HG03025 (cell line): ENCODE data around the gene TNXB.
"Not testable (repeated sequence)": the region's sequence is repeated elsewhere in the genome, so short reads cannot be mapped to it uniquely, and the experiment has no call there.

Source experiments
- ATAC-seq: cut with Tn5 transposase; IDR thresholded peaks from one replicate; pipeline ENCODE4 v1.9.1; 2021; ENCODE audit warnings: mild to moderate bottlenecking, moderate library complexity; ENCODE audit not compliant: unreplicated experiment, low FRiP score

Gene TNXB

DNA sequence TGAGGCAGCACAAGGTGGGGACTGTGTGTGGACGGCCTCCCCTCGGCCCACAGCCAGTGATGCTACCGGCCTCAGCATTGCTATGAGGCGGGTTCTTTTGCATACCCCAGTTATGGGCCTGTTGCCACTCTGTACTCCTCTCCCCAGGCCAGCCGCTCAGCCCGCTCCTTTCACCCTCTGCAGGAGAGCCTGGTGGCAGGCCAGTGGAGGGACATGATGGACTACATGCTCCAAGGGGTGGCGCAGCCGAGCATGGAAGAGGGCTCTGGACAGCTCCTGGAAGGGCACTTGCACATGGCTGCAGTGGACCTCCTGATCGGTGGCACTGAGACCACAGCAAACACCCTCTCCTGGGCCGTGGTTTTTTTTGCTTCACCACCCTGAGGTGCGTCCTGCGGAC, 102.1 kb downstream of the TNXB start:
- not testable (repeated sequence) for ATAC-seq

DNA sequence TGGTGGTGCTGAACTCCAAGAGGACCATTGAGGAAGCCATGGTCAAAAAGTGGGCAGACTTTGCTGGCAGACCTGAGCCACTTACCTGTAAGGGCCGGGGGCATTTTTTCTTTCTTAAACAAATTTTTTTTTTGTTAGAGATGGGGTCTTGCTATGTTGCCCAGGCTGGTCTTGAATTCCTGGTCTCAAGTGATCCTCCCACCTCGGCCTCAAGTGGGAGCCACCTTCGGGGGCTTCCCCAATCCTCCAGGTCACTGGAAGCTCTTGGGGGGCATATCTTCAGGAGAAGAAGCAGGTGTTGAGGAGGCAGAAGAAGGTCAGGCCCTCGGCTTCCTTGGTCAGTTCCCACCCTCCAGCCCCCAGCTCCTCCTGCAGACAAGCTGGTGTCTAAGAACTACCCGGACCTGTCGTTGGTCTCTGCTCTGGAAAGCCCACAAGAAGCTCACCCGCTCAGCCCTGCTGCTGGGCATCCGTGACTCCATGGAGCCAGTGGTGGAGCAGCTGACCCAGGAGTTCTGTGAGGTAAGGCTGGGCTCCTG, 103.1 kb downstream of the TNXB start:
- ATAC-seq: not testable (repeated sequence)

DNA sequence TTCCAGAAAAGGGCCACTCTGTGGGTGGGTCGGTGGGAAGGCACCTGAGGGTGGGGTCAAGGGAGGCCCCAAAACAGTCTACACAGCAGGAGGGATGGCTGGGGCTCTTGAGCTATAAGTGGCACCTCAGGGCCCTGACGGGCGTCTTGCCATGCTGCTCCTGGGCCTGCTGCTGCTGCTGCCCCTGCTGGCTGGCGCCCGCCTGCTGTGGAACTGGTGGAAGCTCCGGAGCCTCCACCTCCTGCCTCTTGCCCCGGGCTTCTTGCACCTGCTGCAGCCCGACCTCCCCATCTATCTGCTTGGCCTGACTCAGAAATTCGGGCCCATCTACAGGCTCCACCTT, 103.6 kb downstream of the TNXB start:
- ATAC-seq: not testable (repeated sequence)

- not testable (repeated sequence) for ATAC-seq
These were observed 104.1 kb downstream of the TNXB start for GRCh38 chr6:32004864-32005537.

- ATAC-seq: not testable (repeated sequence)
These were observed 104.7 kb downstream of the TNXB start for GRCh38 chr6:32004393-32004792.

DNA sequence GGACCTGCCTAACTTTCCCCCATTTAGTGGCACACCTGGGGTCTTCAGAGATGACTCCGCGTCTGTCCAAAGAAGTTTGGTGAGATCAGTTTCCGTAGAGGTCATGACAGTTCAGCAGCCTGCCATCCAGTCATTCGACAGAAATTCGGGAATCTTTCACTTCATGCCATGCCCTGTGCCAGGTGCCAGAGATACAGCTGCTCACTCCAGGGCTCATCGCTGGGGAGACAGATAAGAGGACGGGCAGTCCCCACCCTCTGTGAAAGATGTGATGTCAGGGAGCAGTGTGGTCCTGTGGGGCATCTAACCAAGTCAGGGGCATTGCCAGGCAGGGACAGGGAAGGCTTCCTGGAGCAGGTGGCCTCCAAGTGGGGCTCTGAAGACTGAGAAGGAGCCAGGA, 105.8 kb downstream of the TNXB start:
- not testable (repeated sequence) for ATAC-seq

- ATAC-seq: not testable (repeated sequence)
These were observed 106.4 kb downstream of the TNXB start for GRCh38 chr6:32002546-32003268.

DNA sequence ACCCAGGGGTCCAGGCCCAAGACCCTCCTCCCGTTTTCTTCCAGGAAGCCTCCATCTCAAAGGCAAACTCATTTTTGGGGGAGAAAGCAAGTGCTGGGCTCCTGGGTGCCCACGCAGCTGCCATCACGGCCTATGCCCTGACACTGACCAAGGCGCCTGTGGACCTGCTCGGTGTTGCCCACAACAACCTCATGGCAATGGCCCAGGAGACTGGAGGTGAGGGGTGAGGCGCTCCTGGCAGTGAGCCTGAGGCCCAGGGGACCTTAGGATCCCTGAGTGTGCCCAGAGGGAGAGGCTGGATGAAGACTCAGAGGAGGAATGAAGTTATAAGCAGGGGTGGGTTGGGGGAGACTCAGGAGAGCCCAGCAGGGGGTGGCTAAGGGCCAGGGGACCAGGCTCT, 112.8 kb downstream of the TNXB start:
- not testable (repeated sequence) for ATAC-seq

- not testable (repeated sequence) for ATAC-seq
These were observed 114.7 kb downstream of the TNXB start for GRCh38 chr6:31994421-31994820.
